SU-DHL-6 (cell line): Measurements from ENCODE around the gene HUNK.
"Not testable (repeated sequence)": the region's sequence is repeated elsewhere in the genome, so short reads cannot be mapped to it uniquely, and the experiment has no call there.

ENCODE experiments used
- H2AFZ ChIP-seq: fragments of 200-600 bp; sonication (generic); 2 replicates; pipeline ENCODE4 v1.6.1; 2014; ENCODE audit warnings: low read depth, mild to moderate bottlenecking, moderate library complexity, mixed read lengths, antibody characterized with exemption, low read length; ENCODE audit not compliant: severe bottlenecking
- H3F3A ChIP-seq: fragments of 200-600 bp; shearing (Covaris generic); 2 replicates; pipeline ENCODE4 v1.6.0; 2016; ENCODE audit warnings: antibody characterized with exemption, mild to moderate bottlenecking; ENCODE audit not compliant: insufficient read depth
- H3K27ac ChIP-seq: fragments of 200-600 bp; sonication (generic); 2 replicates; pipeline ENCODE4 v1.5.1; 2016; ENCODE audit warnings: low read depth, mild to moderate bottlenecking, low read length, moderate library complexity, mixed read lengths
- H3K27me3 ChIP-seq: fragments of 200-600 bp; sonication (generic), shearing (Covaris generic); 2 replicates; pipeline ENCODE4 v1.6.0; 2014; ENCODE audit warnings: mild to moderate bottlenecking, low read length
- H3K36me3 ChIP-seq: fragments of 200-600 bp; sonication (generic); 2 replicates; pipeline ENCODE4 v1.6.1; 2014; ENCODE audit warnings: mild to moderate bottlenecking, low read length, mixed read lengths
- H3K4me2 ChIP-seq: fragments of 300-600, 200-600 bp; shearing (Covaris generic), sonication (generic); 2 replicates; pipeline ENCODE4 v1.6.0; 2014; ENCODE audit warnings: low read length, low read depth, mild to moderate bottlenecking; ENCODE audit not compliant: poor library complexity, severe bottlenecking
- H3K4me3 ChIP-seq: fragments of 200-600 bp; sonication (generic); 2 replicates; pipeline ENCODE4 v1.5.1; 2014; ENCODE audit warnings: antibody characterized with exemption, low read length, mild to moderate bottlenecking, mixed read lengths; ENCODE audit not compliant: insufficient read depth, poor library complexity, severe bottlenecking
- H3K79me2 ChIP-seq: fragments of 200-600 bp; sonication (generic); 2 replicates; pipeline ENCODE4 v1.6.1; 2014; ENCODE audit warnings: mild to moderate bottlenecking, low read length, moderate library complexity; ENCODE audit not compliant: insufficient read depth
- H3K9ac ChIP-seq: fragments of 200-600 bp; sonication (generic); 2 replicates; pipeline ENCODE4 v1.7.0; 2014; ENCODE audit warnings: mild to moderate bottlenecking, low read length
- H3K9me2 ChIP-seq: fragments of 200-600 bp; sonication (generic); replicated peaks from 2 replicates; pipeline ENCODE4 v1.6.1; 2014; ENCODE audit warnings: low read length; ENCODE audit not compliant: insufficient read depth
- H3K9me3 ChIP-seq: fragments of 200-600 bp; sonication (generic); 2 replicates; pipeline ENCODE4 v1.6.1; 2014; ENCODE audit warnings: low read length, mixed read lengths; ENCODE audit not compliant: insufficient read depth
- H4K20me1 ChIP-seq: fragments of 200-600 bp; sonication (generic); 2 replicates; pipeline ENCODE4 v1.6.1; 2014; ENCODE audit warnings: low read depth, mild to moderate bottlenecking, antibody characterized with exemption, low read length, moderate library complexity, mixed read lengths
- CTCF ChIP-seq: fragments of 200-600 bp; sonication (generic); IDR thresholded peaks from one replicate; pipeline ENCODE4 v1.5.1; 2017; ENCODE audit warnings: antibody characterized with exemption, mild to moderate bottlenecking, low read length, moderate library complexity; ENCODE audit not compliant: insufficient read depth, poor library complexity, severe bottlenecking
- EZH2phosphoT487 ChIP-seq: fragments of 200-600 bp; sonication (generic), shearing (Covaris generic); conservative IDR thresholded peaks from 2 replicates; pipeline ENCODE4 v1.6.1; 2018; ENCODE audit warnings: mild to moderate bottlenecking, antibody characterized with exemption, low read length, moderate library complexity, mixed read lengths

HUNK gene

DNA sequence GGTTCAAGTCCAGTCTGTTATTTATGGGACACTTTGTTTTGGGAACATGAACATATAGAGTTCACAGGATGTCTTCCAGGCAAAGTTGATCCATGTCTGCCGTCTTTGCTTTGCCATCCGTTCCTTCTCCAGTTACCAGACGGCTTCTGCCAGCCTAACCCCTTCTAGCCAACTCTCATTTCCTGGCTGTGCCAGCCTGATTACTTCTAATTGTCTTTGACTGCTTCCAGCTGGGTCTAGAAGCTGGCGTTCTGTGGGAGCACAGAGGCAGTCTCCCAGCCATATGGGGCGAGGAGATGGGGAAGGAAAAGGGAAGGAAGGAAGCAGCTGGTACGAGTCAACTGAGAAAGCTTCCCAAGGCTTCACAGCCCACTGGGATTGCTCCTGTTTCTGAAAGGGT, 3.1 kb upstream of the HUNK start:
- H3K79me2 ChIP-seq: no peaks in the 10 kb centered on the region
- H3K36me3 ChIP-seq: no peaks in the 10 kb centered on the region
- H3K9me2 ChIP-seq: no peaks in the 10 kb centered on the region
- H3K4me2 ChIP-seq: no peak overlapping the region
- no peaks in the 10 kb centered on the region for H3K27me3 ChIP-seq
- no peak overlapping the region for H3K27ac ChIP-seq
- no peaks in the 10 kb centered on the region for H4K20me1 ChIP-seq
- TF ChIP-seq CTCF (no peak), EZH2phosphoT487 (no peak)
- H3K4me3 ChIP-seq: no peak overlapping the region
- no peaks in the 10 kb centered on the region for H3K9me3 ChIP-seq
- H2AFZ ChIP-seq: no peak overlapping the region
- H3F3A ChIP-seq: no peaks in the 10 kb centered on the region
- H3K9ac ChIP-seq: no peak overlapping the region

DNA sequence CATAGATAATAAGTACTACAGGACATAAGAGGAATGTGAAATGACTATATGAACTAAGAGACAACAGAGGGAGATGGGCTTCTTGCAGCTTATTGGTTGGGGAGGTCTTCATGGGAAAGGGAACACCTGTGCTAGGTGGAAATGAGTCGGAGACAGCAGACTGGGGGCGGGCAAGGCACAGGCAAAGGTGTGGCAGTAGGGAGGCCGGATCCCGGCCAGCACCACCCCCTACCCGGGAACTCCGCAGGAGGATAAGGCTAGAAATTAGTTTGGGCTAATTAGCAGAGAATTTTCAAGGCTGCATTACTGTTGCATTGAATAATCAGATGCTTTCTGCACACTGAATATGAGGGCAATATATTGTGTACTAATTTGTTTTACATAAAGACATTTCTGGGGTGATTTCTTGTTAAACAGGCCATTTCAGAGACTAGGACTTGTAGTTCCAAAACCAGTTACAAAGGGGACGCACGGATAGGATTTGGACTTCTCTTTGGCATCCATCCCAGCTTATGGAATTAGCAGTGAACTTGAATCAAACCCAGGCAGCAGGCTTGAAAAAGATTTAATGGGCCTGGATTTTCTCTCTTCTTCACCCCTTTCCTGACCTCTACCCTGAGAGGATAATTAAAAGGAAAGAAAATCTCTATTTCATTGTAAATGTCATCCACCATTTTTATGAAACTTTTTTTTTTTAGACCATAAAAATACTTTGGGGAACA, 2.2 kb upstream of the HUNK start:
- Histone ChIP-seq H3K79me2 (no peaks in the 10 kb centered on the region), H3K27me3 (no peaks in the 10 kb centered on the region), H3K9me3 (no peaks in the 10 kb centered on the region), H3K9ac (no peak overlapping the region), H3K4me3 (no peak overlapping the region), H3K27ac (no peak overlapping the region), H4K20me1 (no peaks in the 10 kb centered on the region), H3K4me2 (no peak overlapping the region), H3K36me3 (no peaks in the 10 kb centered on the region), H2AFZ (no peak overlapping the region), H3F3A (no peaks in the 10 kb centered on the region), H3K9me2 (no peaks in the 10 kb centered on the region)
- no peak for TF ChIP-seq EZH2phosphoT487
- TF ChIP-seq CTCF: no peak

DNA sequence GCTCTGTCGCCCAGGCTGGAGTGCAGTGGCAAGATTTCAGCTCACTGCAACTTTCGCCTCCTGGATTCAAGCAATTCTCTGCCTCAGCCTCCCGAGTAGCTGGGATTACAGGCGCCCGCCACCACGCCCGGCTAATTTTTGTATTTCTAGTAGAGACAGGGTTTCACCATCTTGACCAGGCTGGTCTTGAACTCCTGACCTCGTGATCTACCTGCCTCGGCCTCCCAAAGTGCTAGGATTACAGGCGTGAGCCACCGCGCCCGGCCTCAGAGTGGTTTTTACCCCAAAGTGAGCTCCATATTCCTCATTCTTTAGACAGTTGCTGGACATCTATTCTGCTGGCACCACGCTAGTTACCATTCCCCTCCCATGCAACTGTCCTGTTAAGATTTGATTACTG, 1.4 kb upstream of the HUNK start:
- H3K4me2 ChIP-seq, H3K4me3 ChIP-seq, H3K9me2 ChIP-seq, H3F3A ChIP-seq, H4K20me1 ChIP-seq, H3K27me3 ChIP-seq, H3K9ac ChIP-seq, H3K27ac ChIP-seq, H3K9me3 ChIP-seq, H3K79me2 ChIP-seq, H3K36me3 ChIP-seq, H2AFZ ChIP-seq: not testable (repeated sequence)

- TF ChIP-seq EZH2phosphoT487: no peak
- no peak for TF ChIP-seq CTCF
- H3K4me3 ChIP-seq: no peak overlapping the region
- no peak overlapping the region for H2AFZ ChIP-seq
These were observed 758 bp upstream of the HUNK start for GRCh38 chr21:31872072-31872451.

More at GRCh38 chr21:31872072-31872451, 758 bp upstream of the HUNK start:
- no peaks in the 10 kb centered on the region for H3K36me3 ChIP-seq
- no peaks in the 10 kb centered on the region for H3K79me2 ChIP-seq
- no peaks in the 10 kb centered on the region for H3F3A ChIP-seq
- H4K20me1 ChIP-seq: no peaks in the 10 kb centered on the region
- H3K9ac ChIP-seq: no peak overlapping the region
- no peak overlapping the region for H3K27ac ChIP-seq
- peak overlapping the region; percentile 71 for H3K4me2 ChIP-seq
- no peaks in the 10 kb centered on the region for H3K9me2 ChIP-seq
- H3K27me3 ChIP-seq: no peaks in the 10 kb centered on the region
- H3K9me3 ChIP-seq: no peaks in the 10 kb centered on the region
